ENCODE results near the gene LMO7.
"Not testable (repeated sequence)": the region's sequence is repeated elsewhere in the genome, so short reads cannot be mapped to it uniquely, and the experiment has no call there.

LMO7 gene

DNA sequence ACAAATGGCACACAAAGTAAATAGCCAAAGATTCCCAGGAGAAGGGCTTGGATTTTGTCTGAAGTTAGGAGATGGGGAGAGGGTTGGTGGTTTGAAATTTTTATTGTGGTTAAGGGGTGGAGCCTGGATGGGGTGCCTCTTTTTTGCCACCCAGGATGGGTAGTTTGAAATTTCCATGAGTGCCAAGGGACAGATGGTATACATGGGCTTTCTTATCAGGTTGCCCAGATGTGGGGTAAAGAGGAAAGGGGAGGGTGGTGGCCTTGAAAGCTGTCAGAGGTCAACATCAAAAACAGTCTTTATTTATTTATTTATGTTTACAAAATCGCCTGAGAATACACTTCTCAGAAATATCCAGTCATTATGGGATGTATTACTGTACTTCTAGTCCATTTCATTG is 46.2 kb downstream of the LMO7 start:
- FAIRE-seq (no peak), DNase-seq (ENCODE audit: insufficient read length) (no peak)
- TF ChIP-seq TAF1 (IDR thresholded peaks at IDR 0.05; ENCODE audit: borderline replicate concordance, low read depth, low read length): no peak
- TF ChIP-seq POLR2A (IDR thresholded peaks at IDR 0.05; ENCODE audit: low read depth, low read length): no peak
- TF ChIP-seq POLR2AphosphoS5 (IDR thresholded peaks at IDR 0.05; ENCODE audit: low read depth, low read length): no peak

DNA sequence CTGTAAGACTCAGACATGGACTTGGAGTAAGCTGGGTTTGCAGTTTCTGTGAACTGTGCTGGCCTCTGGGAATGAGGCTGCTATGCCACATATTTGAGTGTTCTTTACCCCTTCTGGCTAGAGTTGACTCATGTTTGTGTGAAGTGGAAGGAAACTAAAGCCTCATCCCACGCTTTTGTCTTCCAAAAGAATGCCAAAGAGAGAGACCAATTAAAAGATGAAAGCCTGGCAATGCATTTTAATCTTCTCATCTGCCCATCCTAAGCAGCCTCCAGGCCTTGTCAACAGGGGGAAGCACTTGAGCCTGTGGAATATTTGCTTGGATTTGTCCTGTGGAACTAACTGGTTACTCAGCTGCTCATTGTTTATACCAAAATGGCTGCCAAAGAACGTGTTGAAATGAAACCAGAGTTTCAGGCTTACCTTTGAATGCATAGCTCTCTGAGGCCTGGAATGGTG is 49.1 kb downstream of the LMO7 start:
- FAIRE-seq: no peak
- no peak for DNase-seq (ENCODE audit: insufficient read length)

DNA sequence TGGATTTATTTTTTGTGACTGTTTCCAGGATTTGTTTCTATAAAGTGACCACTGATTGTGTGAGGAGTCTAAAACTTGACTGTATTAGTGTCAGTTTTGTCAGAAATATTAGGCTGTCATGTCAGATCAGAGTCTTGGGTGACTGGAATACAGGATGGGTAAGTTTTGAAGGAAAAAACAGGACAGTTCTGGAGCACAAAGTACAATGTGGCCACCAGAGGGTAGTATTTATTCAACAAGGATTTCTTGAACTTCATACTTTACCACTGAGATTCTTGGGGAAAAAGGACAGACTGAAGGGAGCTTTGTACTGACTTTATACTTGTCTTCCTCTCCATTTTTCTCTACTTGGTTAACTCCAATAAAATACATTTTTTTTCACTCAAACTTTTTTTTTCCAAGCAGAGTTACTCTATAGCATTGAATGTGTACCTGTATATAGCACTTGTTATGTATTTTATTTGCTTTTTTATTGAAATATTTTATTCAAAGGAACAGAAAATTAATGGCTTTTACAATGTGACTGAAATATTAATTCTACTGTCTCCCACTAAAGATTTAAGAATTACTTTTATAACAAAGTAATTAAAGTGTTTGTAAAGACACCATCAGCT is 51.1 kb downstream of the LMO7 start:
- no peak for FAIRE-seq
- TF ChIP-seq POLR2A (IDR thresholded peaks at IDR 0.05; ENCODE audit: low read depth, low read length): no peak
- no peak for TF ChIP-seq POLR2AphosphoS5 (IDR thresholded peaks at IDR 0.05; ENCODE audit: low read depth, low read length)
- no peak for TF ChIP-seq TAF1 (IDR thresholded peaks at IDR 0.05; ENCODE audit: borderline replicate concordance, low read depth, low read length)
- no peak for DNase-seq (ENCODE audit: insufficient read length)

More for the DNA sequence above, 49.1 kb downstream of the LMO7 start:
- TF ChIP-seq POLR2AphosphoS5 (IDR thresholded peaks at IDR 0.05; ENCODE audit: low read depth, low read length): no peak
- no peak for TF ChIP-seq TAF1 (IDR thresholded peaks at IDR 0.05; ENCODE audit: borderline replicate concordance, low read depth, low read length)
- TF ChIP-seq POLR2A (IDR thresholded peaks at IDR 0.05; ENCODE audit: low read depth, low read length): no peak

GRCh38 chr13:75689686-75690085 is 53.6 kb downstream of the LMO7 start:
- DNase-seq (ENCODE audit: insufficient read length): no peak
- TF ChIP-seq POLR2A (IDR thresholded peaks at IDR 0.05; ENCODE audit: low read depth, low read length) (no peak), POLR2AphosphoS5 (IDR thresholded peaks at IDR 0.05; ENCODE audit: low read depth, low read length) (no peak), TAF1 (IDR thresholded peaks at IDR 0.05; ENCODE audit: borderline replicate concordance, low read depth, low read length) (no peak)
- FAIRE-seq: no peak

GRCh38 chr13:75690607-75691006 is 54.5 kb downstream of the LMO7 start:
- TF ChIP-seq POLR2A (IDR thresholded peaks at IDR 0.05; ENCODE audit: low read depth, low read length) (no peak), TAF1 (IDR thresholded peaks at IDR 0.05; ENCODE audit: borderline replicate concordance, low read depth, low read length) (no peak), POLR2AphosphoS5 (IDR thresholded peaks at IDR 0.05; ENCODE audit: low read depth, low read length) (no peak)
- FAIRE-seq (no peak), DNase-seq (ENCODE audit: insufficient read length) (no peak)

DNA sequence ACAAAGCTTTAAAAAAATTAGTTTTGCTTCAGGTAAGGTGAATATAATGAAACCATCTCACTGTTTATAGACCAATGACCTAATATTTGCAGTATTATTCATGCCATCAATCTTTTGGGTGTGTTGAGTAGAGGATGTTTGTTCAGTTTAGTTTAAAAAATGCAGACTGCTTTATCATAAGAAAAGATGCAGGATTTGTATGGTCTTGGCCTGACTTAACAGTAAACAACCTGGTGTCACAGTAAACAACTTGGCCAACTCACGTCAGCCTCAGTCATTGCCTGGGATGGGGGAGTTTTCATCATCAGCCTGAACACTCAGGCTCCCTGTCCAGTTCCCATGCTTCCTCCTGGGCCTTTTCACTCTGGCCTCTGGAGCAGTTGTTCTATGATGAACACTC is 55.1 kb downstream of the LMO7 start:
- no peak for FAIRE-seq
- TF ChIP-seq TAF1 (IDR thresholded peaks at IDR 0.05; ENCODE audit: borderline replicate concordance, low read depth, low read length) (no peak), POLR2A (IDR thresholded peaks at IDR 0.05; ENCODE audit: low read depth, low read length) (no peak), POLR2AphosphoS5 (IDR thresholded peaks at IDR 0.05; ENCODE audit: low read depth, low read length) (no peak)
- no peak for DNase-seq (ENCODE audit: insufficient read length)

DNA sequence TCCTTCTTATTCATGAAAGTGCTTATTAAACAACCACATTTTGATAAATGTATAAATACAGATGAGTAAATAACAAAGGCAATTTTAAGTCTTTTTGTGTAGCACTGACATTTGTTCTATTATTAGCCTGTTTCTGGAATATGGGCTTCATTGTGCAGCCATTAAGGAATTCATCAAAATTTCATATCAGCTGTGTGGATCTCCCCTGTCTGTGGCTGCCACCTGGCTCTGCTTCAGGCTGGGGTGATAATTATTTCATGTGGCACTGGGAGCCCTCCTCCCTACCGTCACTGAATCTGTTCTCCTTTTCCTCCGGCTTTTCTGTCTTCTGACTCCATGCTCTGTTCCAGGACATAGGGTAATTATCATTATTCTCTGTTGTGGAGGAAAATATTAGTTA is 57.1 kb downstream of the LMO7 start:
- no peak for FAIRE-seq
- TF ChIP-seq POLR2AphosphoS5 (IDR thresholded peaks at IDR 0.05; ENCODE audit: low read depth, low read length) (no peak), TAF1 (IDR thresholded peaks at IDR 0.05; ENCODE audit: borderline replicate concordance, low read depth, low read length) (no peak), POLR2A (IDR thresholded peaks at IDR 0.05; ENCODE audit: low read depth, low read length) (no peak)
- no peak for DNase-seq (ENCODE audit: insufficient read length)

DNA sequence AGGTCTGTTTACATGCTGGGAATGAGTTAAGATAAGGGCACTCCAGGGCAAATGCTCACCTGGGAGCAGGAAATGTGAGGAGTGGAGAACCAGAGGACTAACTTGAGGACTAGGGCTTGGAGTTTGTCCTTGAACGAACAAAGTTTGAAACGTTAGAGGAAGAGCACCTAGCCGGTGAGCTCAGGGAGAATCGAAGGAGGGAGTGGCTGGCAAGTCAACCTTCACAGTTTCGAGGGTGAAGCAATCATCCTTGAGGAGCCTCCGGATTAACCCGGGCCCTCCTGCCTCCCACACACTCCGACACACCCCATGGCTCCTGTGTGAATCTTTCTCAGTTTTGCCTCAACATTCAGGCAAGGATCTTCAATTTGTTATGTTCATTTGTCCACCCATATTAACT is 58.6 kb downstream of the LMO7 start:
- no peak for TF ChIP-seq POLR2A (IDR thresholded peaks at IDR 0.05; ENCODE audit: low read depth, low read length)
- no peak for TF ChIP-seq POLR2AphosphoS5 (IDR thresholded peaks at IDR 0.05; ENCODE audit: low read depth, low read length)
- TF ChIP-seq TAF1 (IDR thresholded peaks at IDR 0.05; ENCODE audit: borderline replicate concordance, low read depth, low read length): no peak
- FAIRE-seq (no peak), DNase-seq (ENCODE audit: insufficient read length) (no peak)

DNA sequence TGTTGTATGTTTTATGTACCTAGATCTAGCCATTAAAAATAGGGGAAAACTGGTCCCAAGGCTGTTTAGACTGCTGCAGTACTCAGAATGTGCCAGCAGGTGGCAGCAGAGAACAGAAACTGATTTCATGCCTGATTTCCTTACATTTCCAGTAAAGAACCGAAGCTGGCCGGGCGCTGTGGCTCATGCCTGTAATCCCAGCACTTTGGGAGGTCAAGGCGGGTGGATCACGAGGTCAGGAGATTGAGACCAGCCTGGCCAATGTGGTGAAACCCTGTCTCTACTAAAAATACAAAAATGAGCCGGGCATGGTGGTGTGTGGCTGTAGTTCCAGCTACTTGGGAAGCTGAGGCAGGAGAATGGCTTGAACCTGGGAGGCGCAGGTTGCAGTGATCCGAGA is 59.8 kb downstream of the LMO7 start:
- DNase-seq (ENCODE audit: insufficient read length): not testable (repeated sequence)
- FAIRE-seq: peak; percentile 86

DNA sequence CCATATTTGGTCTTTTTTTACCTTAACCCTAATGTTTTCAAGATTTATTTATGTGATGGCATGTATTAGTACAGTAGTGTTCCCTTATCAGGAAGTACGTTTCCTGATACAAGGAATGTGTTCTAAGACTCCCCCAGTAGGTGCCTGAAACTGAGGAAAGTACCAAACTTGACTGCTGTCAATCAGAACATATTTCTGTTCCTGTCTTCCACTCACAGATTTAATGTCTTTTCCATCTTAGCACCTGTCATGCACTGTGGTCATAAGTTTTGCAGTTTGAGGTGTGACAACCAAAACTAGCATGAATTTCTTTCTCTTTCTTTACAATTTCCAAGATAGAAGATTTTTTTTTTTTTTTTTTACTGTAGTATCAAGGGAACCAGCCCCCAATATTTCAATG is 62.9 kb downstream of the LMO7 start:
- TF ChIP-seq POLR2AphosphoS5 (IDR thresholded peaks at IDR 0.05; ENCODE audit: low read depth, low read length) (no peak), TAF1 (IDR thresholded peaks at IDR 0.05; ENCODE audit: borderline replicate concordance, low read depth, low read length) (no peak), POLR2A (IDR thresholded peaks at IDR 0.05; ENCODE audit: low read depth, low read length) (no peak)
- FAIRE-seq: no peak
- DNase-seq (ENCODE audit: insufficient read length): no peak

GRCh38 chr13:75699717-75700116 is 63.6 kb downstream of the LMO7 start:
- FAIRE-seq; DNase-seq (ENCODE audit: insufficient read length): not testable (repeated sequence)

GRCh38 chr13:75700552-75700951 is 64.4 kb downstream of the LMO7 start:
- DNase-seq (ENCODE audit: insufficient read length): no peak

DNA sequence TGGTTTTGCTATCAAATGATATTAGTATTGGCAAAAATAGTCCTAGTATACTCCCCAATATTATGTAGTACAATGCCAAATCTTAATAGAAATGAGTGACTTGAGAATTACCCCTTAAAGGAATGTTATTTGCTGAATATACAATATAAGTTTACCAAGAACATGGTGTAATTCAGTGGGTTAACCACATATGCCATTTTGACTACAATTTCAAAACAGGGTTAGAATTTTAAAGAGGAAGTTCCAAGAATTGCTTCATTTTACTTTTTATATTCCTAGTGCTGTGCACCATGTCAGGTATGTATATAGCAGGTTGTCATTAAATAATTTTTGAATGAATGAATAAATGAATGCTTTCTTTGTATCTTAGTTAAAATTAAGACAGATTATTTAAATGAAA is 66.3 kb downstream of the LMO7 start:
- FAIRE-seq: no peak
- no peak for DNase-seq (ENCODE audit: insufficient read length)
- no peak for TF ChIP-seq TAF1 (IDR thresholded peaks at IDR 0.05; ENCODE audit: borderline replicate concordance, low read depth, low read length)
- no peak for TF ChIP-seq POLR2A (IDR thresholded peaks at IDR 0.05; ENCODE audit: low read depth, low read length)
- no peak for TF ChIP-seq POLR2AphosphoS5 (IDR thresholded peaks at IDR 0.05; ENCODE audit: low read depth, low read length)

More at GRCh38 chr13:75700552-75700951, 64.4 kb downstream of the LMO7 start:
- TF ChIP-seq POLR2AphosphoS5 (IDR thresholded peaks at IDR 0.05; ENCODE audit: low read depth, low read length): no peak
- TF ChIP-seq POLR2A (IDR thresholded peaks at IDR 0.05; ENCODE audit: low read depth, low read length): no peak
- TF ChIP-seq TAF1 (IDR thresholded peaks at IDR 0.05; ENCODE audit: borderline replicate concordance, low read depth, low read length): no peak
- FAIRE-seq: no peak

Data from GM12892 (cell line).